HG03342 (cell line): ENCODE data around the gene MFSD6L.

Source experiments
- ATAC-seq: cut with Tn5 transposase; IDR thresholded peaks from one replicate; pipeline ENCODE4 v1.9.1; 2021; ENCODE audit warnings: mild to moderate bottlenecking, moderate library complexity; ENCODE audit not compliant: unreplicated experiment

The MFSD6L gene

DNA sequence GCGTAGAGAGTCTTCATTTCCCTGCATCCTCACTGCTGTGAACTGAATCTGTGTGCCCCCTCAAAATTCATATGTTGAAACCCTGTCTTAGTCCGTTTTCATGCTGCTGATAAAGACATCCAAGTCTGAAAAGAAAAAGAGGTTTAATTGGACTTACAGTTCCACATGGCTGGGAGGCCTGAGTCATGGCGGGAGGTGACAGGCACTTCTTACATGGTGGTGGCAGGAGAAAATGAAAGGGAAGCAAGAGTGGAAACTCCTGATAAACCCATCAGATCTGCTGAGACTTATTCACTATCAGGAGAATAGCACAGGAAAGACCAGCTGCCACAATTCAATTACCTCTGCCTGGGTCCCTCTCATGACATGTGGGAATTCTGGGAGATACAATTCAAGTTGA lies 51.4 kb downstream of the MFSD6L start:
- no peak for ATAC-seq
